Ramos (cell line): ENCODE data around the gene CR1L.
"Not testable (repeated sequence)": the region's sequence is repeated elsewhere in the genome, so short reads cannot be mapped to it uniquely, and the experiment has no call there.

ENCODE experiments used
- in situ Hi-C: fragments of 300-500 bp; cut with MboI; formaldehyde crosslinking; loops from one replicate; pipeline ENCODE4 v1.14.3; 2022; ENCODE audit warnings: low sequenced_read_pairs; ENCODE audit not compliant: unreplicated experiment

Gene CR1L

GRCh38 chr1:207742850-207743555 lies 98.1 kb downstream of the CR1L start:
- in situ Hi-C loops = no loop called here

GRCh38 chr1:207744000-207744534 lies 99.1 kb downstream of the CR1L start:
- in situ Hi-C loops = no loop called here

GRCh38 chr1:207745285-207745684 lies 100.4 kb downstream of the CR1L start:
- in situ Hi-C loops = no loop called here

DNA sequence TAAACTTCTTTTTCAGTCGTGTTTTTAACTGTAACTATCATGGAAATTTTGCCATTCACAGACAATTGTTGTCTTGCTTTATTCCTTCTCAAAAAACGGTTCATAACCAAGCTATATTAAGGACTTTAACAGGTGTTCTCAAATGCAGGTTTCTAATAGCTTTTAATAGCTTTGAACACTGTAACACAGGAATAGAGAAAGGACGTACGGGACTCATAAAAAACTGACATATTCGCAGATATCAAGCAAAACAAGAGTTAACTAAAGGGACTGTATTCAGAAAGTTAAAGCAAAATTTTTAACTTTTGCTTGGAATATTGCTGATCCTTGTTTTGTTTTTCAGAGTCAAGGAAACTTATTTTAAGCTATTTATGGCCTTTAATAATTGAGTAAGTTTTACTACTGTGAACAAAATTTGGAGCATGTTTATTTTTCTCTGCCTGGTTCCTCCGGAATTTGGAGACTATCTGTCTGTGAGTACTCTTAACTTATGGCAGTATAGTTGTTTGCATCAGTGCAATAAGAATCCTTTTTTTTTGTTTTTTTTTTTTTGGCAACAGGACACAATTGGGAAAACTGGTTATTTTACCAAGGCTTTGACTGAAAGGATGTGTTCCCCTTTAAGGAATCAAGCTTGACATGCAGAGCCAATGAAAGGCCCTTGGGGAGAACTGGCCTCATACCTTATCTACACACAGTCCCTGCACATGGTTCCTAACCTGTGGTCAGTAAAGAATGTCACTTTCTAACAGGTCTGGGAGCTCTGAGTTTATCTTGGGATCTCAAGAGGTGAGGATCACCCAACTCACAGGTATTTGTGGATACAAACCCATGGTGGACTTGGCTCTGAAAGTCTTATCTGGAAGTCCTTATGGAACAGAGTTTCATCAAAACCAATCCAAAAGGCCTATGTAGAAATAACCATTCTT lies 101.2 kb downstream of the CR1L start:
- in situ Hi-C loops = no loop called here

DNA sequence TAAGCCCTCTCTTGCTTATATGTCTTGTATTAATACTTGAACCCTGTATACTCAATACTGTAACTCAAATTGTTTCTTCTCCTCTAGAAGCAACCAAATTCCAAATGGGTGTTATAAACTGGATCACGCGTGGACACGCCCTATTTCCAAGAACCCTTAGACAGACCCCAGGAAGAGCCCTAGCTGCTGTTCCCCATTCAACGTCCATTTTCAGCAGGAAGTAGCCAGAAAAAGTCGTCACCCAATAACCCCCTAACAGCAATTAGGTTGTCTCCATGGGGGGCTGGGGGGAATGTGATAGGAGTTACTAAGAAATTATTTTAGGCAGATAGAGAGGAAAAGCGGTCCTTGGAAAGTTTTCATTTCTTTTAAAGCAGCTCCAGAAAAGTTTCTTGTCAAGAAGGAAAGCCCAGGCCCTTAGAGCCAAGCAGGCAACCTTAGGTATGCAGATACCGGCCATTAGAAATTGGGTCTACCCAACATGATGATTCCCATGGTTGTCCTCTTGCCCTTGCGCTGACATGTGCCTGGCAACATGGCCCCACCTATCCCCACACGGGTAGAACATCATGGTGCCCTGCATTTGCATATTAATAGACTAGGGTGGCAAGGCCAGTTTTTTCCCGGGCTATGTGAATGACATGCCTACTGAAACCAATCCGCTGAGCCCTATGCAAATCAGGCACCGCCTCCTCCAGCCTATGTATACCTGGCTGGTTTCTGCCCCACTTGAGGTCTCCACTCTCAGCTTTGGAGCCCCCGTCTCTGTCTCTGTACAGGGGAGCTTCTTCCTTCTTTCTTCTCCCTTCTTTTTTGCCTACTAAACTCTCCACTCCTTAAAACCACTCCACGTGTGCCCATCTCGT lies 102.9 kb downstream of the CR1L start:
- in situ Hi-C loops = no loop called here

GRCh38 chr1:207748737-207749528 lies 104.0 kb downstream of the CR1L start:
- in situ Hi-C loops = no loop called here

DNA sequence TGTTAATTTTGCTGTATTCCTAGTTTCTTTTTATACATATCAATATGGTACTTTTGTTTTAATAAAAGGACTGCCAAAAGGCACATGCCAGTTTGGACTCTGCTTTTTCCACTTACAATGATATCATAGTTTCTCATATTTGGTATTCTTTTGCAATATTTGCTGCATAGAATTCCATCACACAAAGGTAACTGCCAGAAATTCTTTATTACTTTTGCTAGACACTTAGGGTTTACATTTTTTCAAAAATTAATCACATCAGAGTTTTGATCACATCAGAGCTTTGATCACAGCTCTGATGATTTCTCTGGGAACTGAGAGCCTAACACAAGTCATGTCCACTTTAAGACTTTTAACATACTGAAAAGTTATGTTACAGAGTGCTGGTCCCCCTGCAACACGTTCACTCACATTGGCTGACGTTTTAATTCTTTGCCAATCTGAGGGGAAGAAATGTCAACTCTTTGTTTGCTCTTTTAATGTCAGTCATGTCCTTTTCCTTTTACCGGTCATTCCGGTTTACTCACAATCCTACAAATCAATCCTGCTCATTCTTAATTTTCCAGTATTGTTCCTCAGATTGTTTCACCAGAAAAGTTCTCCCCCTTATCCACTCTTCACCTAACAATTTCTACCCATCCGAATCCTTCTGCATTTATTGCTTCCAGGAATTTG lies 105.8 kb downstream of the CR1L start:
- in situ Hi-C loops = no loop called here

DNA sequence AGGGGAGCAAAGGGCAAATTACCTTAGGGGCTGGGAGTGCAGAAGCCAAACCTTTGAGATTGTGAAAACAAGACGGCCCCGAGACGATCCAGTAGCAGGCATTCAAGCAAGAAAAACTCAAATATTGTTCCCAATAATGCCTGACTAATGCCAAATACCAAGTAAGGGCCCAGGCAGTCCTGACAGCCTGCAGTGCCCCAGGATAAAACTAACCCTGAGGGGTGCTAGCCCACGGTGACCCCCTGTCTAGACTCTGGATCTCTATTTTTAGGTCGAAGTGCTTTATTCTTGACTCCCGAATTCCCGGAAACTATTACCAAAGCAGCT lies 106.5 kb downstream of the CR1L start:
- in situ Hi-C loops = not testable (repeated sequence)

DNA sequence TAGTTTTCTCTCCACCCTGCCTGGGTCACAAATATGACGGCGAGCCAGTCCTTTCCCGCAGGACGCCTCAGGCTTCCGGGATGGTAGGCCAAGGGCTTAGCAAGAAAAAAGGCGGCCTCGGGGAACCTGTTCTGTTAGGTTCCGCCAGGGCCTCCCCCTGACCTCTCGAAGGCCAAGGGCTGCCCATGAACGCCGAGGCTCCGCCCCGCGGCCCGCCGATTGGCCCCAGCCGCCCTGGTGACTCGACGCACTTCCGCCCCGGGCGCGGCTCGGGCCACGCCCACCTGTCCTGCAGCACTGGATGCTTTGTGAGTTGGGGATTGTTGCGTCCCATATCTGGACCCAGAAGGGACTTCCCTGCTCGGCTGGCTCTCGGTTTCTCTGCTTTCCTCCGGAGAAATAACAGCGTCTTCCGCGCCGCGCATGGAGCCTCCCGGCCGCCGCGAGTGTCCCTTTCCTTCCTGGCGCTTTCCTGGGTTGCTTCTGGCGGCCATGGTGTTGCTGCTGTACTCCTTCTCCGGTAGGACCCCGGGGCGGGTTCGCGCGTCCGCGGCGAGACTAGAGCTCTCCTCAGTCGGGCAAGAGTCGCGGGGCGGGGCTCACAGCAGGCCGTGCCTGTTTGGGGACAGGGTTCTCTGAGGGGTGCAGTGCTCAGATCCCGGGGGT lies 107.0 kb downstream of the CR1L start, which contains the start of gene CD46:
CD46 (plus strand) TSS at position 265 of the 666 bp plus-strand sequence; CDS start at position 424, 159 bp downstream.
- in situ Hi-C loops = no loop called here

GRCh38 chr1:207752456-207752998 lies 107.6 kb downstream of the CR1L start:
- in situ Hi-C loops = no loop called here

DNA sequence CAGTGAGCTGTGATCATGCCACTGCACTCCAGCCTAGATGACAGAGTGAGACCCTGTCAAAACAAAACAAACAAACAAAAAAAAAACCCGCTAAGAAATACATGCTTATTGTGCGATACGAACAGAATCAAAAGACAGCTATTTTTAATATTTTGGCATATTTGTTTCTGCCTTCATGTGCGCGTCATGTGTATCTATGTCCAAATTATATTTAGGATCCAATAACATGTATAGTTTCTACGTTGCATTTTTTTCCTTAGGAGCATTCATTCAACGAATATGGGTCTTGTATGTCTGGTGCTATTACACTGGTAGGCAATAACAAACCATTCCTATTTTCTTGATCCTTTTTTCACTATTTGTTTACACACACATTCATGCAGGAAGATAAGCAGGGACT lies 108.7 kb downstream of the CR1L start:
- in situ Hi-C loops = no loop called here

DNA sequence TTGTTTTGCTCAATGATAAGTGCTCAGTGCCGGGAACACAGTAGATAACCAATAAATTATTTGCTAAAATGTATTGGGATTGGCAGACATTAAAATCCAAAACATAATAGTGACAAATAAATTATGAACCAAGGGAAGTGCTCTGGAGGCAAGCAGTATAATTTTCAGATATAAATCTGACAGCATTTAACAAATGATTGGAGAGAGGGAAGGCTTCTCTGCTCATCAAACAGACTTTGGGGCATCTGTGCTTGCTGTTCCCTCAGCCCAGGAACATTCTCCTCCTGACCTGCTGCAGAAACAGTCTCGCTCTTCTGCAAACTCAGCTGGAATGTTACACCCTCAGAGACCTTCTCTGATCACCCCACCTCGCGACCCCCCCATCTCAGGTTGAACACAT lies 109.1 kb downstream of the CR1L start:
- in situ Hi-C loops = no loop called here

GRCh38 chr1:207754974-207755700 lies 110.2 kb downstream of the CR1L start:
- in situ Hi-C loops = no loop called here

DNA sequence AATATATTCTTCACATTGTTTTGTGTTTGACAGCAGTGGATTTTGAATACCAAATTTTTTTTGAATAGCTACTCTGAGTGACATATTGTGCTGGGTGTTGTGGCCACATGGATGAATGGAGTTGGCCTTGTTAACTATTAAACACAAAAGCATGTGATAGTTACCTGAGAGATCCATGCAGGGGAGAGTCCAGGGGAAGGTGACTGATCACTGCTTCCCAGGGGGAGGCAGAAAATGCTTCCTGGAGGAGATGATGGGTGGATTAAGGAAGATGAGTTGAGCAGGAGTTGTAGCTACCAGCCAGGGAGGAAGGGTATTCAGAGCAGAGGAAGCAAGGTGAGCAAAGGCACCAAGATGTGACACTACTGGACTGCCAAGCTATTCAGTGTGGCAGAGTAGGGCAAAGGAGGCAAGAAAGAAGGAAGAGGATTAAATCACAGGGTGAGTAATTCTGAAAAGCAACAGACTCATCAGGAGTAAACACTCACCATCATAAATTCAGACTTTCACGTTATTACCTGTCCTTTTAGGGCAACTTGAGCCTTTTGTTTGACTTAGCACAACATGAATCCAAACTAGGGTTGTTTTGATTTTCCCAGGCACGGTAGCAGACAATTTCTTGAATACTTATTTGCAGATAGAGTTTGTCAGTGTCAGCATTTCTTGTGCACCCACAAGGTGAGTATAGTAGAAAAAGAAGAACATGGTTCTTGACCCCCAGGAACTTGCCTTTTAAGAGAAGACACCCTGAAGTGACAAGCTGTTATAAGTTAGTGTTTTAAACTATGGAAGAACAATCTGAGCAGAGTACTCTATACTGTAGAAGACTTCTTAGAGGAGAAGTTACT lies 111.1 kb downstream of the CR1L start:
- in situ Hi-C loops = no loop called here

- in situ Hi-C loops = no loop called here
Measured at GRCh38 chr1:207762622-207763021, 117.7 kb downstream of the CR1L start.

DNA sequence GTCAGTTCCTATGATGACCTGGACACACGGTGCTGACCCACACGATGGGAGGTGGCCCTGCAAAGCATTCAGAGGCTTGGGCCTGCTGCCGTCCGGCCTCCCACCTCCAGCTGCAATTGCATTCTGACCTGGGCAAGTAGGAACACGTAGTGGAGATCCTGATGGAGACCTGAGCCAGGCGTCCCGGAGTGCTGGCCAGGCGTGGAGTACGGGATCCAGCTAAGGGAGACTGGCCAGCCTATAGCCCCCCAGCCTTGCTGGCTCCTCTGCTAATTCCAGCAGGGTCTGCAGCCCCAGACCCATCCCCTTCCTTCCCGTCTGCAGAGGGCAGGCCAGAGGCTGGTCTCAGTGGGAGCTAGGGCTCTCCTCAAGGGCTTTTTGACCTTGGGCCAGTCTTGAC lies 118.2 kb downstream of the CR1L start:
- in situ Hi-C loops = no loop called here

DNA sequence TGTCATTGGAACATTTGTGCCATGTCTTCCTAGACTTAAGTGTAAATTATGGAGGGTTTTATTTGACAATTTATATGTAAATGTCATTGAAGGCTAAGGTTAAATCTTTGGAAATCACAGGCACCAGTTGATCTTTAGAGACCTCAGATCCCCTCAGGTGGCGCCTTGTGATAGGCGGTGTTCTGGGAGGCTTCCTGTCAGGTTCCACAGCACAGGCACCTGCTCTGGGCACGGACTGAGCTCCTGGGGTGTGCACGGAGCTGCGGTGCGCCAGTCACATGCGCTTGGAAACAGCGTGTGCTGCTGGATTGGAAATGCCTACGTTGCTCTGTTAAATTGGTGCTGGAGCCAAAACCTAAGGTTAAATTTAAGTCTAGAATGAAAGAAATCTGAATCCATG lies 119.0 kb downstream of the CR1L start:
- in situ Hi-C loops = no loop called here
